Skin epidermis (tissue), 12 donors: ENCODE measurements around the gene OR2A12.
"Not testable (repeated sequence)": the region's sequence is repeated elsewhere in the genome, so short reads cannot be mapped to it uniquely, and the experiment has no call there.

Experiments
- H3K27ac ChIP-seq, 21 experiments: fragments of 200-600 bp; sonication (generic) in 11 of 21; one replicate each; pipeline ENCODE4 v1.5.0; 2020; ENCODE audit warnings: mild to moderate bottlenecking in 3 of 21, inconsistent platforms in 2 of 21, moderate library complexity in 2 of 21
- H3K4me3 ChIP-seq, 7 experiments: fragments of 200-600 bp; sonication (generic) in 2 of 7; one replicate each; pipeline ENCODE4 v1.5.0; 2020; ENCODE audit warnings: inconsistent platforms in 2 of 7, mild to moderate bottlenecking in 2 of 7, moderate library complexity in 1 of 7

OR2A12 gene, protein sequence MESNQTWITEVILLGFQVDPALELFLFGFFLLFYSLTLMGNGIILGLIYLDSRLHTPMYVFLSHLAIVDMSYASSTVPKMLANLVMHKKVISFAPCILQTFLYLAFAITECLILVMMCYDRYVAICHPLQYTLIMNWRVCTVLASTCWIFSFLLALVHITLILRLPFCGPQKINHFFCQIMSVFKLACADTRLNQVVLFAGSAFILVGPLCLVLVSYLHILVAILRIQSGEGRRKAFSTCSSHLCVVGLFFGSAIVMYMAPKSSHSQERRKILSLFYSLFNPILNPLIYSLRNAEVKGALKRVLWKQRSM

DNA sequence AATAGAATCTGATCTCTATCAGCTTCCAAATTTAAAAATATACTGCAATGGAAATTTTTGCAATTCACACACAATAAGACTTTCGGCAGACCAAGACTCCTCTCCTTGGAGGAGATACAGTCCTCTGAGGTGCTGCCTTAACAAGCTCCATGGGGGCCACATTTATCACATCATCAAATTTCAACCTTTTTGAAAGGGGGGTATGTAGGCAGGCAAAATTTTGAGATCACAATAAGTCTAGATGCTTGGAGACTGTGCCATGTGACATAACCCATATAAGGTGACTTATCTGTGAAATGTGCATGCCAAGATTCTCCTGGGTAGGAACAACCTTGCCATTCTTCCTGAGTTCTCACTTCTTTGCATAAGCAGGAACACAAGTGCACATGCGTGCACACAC, at the start of gene OR2A12:
Gene OR2A12, plus strand, starts transcription at position 301 of the 400 bp plus-strand sequence. CDS start 8,830 bp downstream, outside the sequence.
- no peak within 1 kb of the TSS for H3K4me3 ChIP-seq

DNA sequence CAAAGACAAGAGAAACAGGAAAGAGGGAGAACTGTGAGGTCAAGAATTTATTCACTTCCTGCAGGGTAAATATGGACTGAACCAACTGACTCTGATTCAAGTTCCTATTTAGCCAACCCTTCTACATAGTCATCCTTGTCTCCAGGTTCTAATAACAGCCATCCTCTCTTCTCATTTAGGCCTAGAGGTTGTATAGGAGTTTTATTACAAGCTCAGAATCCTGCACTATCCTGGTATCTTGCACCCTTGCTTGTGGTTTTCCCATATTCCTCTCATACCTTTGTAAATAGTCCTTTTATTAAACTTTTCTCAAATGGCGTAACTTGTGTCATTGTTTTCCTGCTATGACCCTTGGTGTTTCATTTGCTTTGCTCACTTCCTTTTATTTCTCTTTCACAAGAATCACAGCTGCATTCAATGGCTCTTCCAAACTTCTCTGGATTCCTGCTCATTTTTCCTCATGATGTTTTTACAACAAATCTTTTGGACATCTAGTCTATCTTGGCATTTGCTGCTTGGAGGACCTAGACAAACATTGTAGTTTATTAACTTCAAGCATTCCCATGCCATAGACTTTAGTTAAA, 49.7 kb upstream of the OR2A12 start:
- Histone ChIP-seq H3K4me3 (no peak overlapping the region), H3K27ac (no peak overlapping the region)

More for the DNA sequence above, at the start of gene OR2A12:
- no peak within 1 kb of the TSS for H3K27ac ChIP-seq

DNA sequence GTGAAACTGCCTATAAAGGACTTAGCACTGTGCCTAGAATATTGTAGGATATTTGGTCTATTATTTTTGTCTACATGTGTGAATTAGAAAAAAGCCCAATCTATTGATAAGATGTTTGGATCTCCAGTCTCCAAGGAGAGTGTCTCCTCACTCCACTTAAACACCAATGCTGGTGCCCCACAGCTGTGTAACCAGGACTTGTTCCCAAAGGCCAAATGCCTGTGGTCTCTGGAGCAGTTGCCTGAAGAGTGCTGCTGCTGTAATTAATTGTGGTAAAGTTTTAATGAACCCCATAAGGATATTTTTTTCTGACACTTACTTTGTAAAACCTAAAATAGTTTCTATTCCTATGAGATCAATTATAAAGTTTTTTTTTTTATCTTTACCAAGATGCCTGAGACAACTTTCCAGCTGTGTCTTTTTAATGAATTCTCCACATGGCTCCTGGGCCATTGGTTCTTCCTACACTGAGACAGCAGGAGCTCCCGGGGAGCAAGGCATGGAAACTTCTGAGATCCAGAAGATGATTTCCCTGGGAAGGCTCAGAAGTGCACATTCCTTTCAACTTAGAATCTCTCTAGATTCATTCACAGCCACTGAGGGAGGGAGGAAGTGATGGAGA, 48.6 kb upstream of the OR2A12 start:
- Histone ChIP-seq H3K4me3 (no peak overlapping the region), H3K27ac (no peak overlapping the region)

DNA sequence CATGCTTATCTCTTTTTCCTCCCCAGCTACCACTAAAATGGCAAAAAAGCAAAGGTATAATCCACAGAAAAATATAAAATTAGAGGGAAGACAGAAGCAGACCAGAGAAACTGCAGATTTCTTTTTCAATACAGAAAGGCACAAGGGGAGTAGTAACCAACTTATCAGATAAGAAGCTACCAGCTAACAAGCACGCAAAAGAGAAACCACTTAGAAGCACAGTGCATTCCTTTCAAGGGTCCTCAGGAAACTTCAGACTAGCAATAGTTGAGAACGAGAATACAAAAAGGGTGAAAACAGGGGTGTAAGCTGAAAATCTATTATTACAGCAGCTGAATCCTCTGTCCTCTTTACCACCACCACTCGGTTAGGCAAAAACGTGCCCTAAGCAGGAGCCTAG, 47.2 kb upstream of the OR2A12 start:
- Histone ChIP-seq H3K27ac (no peak overlapping the region), H3K4me3 (no peak overlapping the region)

DNA sequence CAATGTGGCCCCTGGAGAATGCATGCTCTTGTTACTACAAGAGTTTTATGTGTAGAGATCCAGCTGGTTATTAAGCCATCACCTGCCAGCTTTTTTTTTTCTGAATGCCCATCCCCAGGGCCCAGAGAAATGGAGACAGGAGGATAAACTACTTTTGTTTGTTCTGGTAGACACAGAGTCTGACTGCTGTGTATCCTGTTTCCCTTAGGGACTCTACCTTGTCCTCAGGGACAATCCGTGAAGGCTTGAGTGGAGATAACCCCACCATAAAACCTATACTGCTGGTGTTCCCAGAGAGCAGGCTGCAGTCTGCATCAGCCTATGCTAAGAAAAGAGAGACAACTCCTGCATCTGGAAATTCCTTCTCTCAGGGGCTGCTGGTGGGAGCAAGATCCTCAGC, 37.4 kb upstream of the OR2A12 start, which contains the start of gene OR2A5:
Gene OR2A5, plus strand, starts transcription at position 301 of the 400 bp plus-strand sequence. CDS start 1,454 bp downstream, outside the sequence.
- Histone ChIP-seq H3K27ac (no peak within 1 kb of the TSS), H3K4me3 (no peak within 1 kb of the TSS)

DNA sequence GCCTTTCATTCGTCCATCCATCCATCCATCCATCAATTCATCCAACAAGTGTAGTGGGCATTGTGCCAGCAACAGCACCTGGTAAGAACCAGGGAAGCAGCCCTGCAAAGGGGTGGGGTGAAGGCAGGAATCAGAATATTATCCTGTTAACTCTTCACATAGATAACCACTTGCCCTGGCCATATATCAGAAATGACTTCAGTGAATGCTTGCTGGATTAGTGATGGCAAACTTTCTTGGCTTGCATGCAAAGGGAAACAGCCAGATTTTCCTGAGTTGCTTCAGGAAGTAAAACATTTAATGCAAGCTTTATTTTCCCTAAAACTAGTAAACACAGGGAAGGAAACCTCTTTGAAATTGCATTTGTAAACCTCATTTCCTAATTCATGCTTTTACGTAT, 36.6 kb upstream of the OR2A12 start:
- Histone ChIP-seq H3K27ac (no peak overlapping the region), H3K4me3 (no peak overlapping the region)

DNA sequence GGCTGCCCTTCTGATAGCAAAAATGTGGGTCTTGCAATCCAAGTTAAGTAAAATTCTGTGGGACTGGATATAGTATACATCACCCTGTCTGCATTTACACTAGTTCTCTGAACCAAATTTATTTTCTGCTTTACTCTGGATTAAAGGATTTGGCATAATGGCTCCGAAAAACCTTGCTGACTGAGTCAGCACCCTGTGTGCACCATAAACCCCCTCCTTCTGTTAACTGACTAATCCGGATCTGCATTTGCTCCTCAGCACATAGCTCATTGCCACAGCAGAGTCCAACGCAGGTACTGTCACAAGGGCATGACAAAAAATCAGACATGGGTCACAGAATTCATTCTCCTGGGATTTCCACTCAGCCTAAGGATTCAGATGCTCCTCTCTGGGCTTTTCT, 36.0 kb upstream of the OR2A12 start:
- Histone ChIP-seq H3K27ac (no peak overlapping the region), H3K4me3 (no peak overlapping the region)

DNA sequence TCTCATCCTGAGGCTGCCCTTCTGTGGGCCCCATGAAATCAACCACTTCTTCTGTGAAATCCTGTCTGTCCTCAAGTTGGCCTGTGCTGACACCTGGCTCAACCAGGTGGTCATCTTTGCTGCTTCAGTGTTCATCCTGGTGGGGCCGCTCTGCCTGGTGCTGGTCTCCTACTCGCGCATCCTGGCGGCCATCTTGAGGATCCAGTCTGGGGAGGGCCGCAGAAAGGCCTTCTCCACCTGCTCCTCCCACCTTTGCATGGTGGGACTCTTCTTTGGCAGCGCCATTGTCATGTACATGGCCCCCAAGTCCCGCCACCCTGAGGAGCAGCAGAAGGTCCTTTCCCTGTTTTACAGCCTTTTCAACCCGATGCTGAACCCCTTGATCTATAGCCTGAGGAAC, 35.2 kb upstream of the OR2A12 start:
- not testable (repeated sequence) for H3K4me3 ChIP-seq, H3K27ac ChIP-seq

DNA sequence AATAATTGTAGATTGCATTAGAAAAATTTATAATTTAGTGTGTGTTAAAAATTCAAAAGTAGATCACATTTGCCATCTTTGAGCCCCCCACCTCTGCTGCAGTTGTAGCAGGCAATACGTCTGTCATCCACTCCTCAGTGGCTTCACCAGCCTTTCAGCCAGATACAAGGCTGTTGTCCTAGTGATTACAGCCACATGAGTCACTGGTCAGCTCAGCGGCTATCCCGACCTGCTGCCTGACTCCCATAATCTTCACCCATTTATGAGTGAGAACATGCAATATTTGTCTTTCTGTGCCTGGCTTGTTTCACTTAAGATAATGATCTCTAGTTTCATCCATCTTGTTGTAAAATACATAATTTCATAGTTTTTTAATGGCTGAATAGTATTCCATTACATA, 28.1 kb upstream of the OR2A12 start:
- Histone ChIP-seq H3K27ac (no peak overlapping the region), H3K4me3 (no peak overlapping the region)

DNA sequence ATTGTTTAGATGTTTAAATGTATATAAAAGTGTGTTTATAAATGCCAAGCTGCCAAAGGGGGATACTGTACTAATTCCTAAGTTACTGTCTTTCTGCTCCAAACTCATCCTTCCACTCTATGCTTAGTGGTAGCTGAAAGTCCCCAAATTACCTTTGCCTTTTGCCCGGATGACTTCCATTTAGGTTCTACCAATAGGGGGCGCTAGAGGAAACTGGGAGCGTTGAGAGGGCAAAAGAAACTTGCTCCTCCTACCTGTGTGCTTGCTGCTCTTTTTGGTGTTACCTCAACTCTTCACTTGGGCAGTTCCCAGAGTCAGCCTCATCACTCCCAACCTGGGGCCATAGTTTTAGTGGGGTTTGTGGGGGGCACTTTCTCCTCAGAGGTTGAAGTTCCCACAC, 22.4 kb upstream of the OR2A12 start:
- no peak overlapping the region for H3K4me3 ChIP-seq
- no peak overlapping the region for H3K27ac ChIP-seq

DNA sequence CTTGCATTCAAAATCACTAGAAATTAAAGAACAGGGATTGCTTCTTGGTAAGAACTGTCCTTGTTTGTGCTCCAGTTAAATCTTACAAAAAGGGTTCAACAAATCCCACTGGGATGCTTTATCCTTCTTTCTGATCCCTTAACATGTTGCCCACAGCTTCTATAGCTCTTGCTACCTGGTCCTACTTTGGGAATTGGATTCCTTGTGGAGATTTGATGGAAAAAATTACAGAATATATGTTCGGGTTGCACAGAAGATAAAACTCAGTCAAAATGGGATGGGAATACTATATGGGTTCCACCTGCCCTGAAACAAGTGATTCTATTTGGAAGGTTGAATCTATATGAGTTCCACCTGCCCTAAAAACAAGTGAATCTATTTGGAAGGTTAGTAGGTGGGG, 16.6 kb upstream of the OR2A12 start, which contains the start of gene OR2A25:
Gene OR2A25, plus strand, starts transcription at position 301 of the 400 bp plus-strand sequence. CDS start 4,409 bp downstream, outside the sequence.
- Histone ChIP-seq H3K4me3 (no peak within 1 kb of the TSS), H3K27ac (no peak within 1 kb of the TSS)

DNA sequence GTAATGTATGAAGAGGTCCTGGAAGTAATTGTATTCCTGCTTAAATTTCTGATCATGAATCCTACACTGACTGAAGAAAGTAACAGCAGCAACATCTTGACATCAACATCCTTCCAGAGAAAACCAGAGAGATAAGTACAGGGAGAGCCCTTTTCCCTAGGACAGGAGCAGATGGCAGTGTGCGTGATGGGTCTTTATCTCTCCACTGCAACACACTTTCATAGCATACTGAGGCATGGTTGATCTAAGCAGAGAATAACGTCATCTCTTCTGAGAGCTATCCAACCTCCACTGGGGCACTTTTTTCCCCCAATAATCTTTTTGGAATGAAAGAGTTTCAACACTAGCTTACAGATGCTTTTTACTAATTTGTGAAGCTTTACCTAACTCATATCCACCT, 16.1 kb upstream of the OR2A12 start:
- H3K4me3 ChIP-seq = no peak overlapping the region
- no peak overlapping the region for H3K27ac ChIP-seq

DNA sequence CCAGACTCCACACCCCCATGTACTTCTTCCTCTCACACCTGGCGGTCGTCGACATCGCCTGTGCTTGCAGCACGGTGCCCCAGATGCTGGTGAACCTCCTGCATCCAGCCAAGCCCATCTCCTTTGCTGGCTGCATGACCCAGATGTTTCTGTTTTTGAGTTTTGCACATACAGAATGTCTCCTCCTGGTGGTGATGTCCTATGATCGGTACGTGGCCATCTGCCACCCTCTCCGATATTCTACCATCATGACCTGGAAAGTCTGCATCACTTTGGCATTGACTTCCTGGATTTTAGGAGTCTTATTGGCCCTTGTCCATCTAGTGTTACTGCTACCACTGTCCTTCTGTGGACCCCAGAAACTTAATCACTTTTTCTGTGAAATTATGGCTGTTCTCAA, 11.7 kb upstream of the OR2A12 start:
- Histone ChIP-seq H3K4me3 (no peak overlapping the region), H3K27ac (no peak overlapping the region)

DNA sequence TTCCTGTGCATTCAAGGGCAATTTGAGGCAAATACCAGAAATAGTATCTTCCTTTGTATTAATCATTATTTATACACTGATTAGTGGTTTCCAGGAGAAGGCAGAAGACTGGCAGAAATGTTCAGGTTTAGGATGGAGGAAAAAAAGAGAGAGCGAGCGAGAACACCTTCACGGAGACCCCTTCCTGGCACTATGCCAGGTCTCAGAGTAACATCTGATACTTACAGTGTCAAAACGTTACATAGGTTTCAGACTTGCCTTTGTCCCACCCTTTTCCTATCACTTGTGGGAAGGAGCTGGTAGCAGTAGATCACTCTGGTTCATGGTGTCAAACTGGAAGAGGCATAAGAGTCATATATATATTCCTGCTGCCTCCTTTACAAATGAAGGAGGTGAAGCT, 652 bp downstream of the OR2A12 start:
- Histone ChIP-seq H3K4me3 (no peak overlapping the region), H3K27ac (no peak overlapping the region)

DNA sequence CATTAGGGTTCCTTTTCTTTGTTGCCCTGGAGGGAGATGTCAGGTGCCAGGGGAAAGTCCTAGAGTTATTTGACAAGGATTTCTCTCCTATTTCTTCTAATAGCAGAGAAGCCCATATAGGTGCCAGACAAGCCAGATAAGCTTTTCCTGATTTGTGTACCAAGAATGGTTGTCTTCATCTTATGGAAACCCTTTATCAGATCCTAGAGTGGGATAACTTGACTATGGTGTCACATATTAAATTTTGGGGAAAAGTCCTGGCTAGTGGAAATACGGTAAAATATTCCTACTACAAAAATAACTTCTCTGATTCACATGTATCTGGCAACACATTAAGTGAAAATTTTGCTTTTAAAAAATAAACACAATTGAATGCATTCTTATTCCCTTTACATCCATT, 1.2 kb downstream of the OR2A12 start:
- Histone ChIP-seq H3K27ac (no peak overlapping the region), H3K4me3 (no peak overlapping the region)

DNA sequence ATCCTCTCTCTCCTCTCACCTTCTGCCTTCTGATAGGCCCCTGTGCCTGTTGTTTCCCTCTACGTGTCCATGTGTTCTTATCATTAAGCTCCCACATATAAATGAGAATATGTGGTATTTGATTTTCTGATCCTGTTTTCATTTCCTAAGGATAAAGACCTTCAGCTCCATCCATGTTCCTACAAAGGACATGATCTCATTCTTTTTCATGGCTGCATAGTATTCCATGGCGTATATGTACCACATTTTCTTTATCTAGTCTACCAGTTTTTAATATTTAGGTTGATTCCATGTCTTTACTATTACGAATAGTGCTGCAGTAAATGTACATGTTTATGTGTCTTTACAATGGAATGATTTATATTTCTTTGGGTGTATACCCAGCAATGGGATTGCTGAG, 4.6 kb downstream of the OR2A12 start:
- H3K27ac ChIP-seq = no peak overlapping the region
- H3K4me3 ChIP-seq = no peak overlapping the region

DNA sequence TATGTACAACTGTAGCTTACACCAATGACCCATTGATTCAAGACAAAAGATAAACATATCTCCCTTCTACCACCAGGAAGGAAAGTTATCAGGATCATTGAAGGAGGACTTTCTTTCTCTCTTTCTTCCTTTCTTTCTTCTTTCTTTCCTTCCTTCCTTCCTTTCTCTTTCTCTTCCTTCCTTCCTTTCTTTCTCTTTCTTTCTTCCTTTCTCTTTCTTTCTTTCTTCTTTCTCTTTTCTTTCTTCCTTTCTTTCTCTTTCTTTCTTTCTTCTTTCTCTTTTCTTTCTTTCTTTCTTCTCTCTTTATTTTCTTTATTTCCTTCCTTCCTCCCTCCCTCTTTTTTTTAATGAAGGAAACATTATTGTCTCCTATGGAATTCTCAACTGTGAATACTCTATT, 12.7 kb downstream of the OR2A12 start:
- no peak overlapping the region for H3K4me3 ChIP-seq
- no peak overlapping the region for H3K27ac ChIP-seq

DNA sequence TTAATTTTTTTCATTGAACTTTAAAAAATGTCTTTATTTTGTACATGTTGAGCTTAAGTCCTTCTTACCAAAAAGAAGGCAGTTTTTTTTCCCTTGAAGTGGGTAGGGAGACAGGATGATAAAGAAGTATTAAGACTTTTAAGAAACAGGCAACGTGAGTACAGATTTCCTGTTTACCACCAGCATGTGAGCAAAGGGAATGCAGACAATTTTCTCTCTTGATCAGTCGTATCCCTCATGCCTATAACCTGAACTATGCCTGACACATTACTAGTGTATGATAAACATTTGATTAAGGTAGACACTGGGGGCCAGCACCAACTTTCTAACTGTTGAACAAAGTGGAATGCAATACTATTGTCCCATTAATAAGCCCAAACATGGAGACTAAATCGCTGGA, 14.5 kb downstream of the OR2A12 start:
- Histone ChIP-seq H3K27ac (no peak overlapping the region), H3K4me3 (no peak overlapping the region)

DNA sequence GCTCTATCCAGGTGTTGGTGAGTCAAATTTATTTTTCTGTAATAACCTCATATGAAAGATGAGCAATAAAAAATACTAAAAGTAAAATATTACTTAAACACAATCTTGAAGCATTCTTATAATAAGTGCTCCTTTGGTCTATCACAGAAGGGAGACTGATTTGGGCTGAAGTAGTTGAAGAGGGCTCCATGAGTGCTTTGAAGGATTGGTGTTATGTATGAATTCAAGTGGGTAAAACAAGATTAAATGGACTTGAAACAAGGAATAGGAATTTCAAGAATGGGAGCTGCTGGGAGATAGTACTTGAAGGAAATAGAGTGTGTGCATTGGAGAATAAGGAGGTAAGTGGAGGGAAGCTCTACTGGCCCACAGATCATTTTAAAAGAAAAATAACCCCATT, 16.0 kb downstream of the OR2A12 start:
- Histone ChIP-seq H3K27ac (no peak overlapping the region), H3K4me3 (no peak overlapping the region)

DNA sequence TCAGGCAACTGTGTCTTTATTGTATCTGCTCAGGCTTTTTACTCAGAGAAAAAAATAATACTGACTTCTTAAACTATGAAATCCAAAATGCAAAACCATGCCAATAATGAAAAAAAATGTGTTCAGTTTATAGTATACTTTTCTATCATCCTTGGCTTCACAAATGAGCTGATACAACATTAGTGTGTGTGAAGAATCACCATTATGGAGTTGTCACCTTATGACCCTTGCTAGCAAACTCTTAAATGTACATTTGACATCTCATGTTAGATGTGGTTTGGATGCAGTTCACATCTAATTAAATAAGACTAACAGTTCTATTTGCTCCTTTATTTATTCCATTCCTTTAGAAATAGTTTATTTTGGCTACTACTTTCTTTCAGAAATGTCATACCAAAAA, 19.1 kb downstream of the OR2A12 start:
- Histone ChIP-seq H3K4me3 (no peak overlapping the region), H3K27ac (no peak overlapping the region)

DNA sequence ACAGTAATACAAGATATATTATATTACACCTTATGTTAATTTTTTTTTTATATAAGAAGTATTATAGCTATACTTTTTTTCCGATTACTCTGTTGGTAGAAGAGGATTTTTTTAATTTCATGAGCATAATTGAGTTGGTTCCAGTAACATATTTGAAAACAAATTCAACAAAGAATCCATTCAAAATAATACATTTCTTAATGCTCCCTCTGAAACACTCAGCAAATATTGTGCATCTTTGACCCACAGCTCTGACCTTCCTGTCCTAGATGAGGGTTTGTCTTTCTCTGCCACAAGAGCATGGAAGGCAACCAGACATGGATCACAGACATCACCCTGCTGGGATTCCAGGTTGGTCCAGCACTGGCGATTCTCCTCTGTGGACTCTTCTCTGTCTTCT, 23.2 kb downstream of the OR2A12 start, which contains the start of gene OR2A2:
Gene OR2A2, plus strand, starts transcription at position 301 of the 400 bp plus-strand sequence. Its CDS starts 0 bp downstream, at position 301.
- Histone ChIP-seq H3K27ac (no peak within 1 kb of the TSS), H3K4me3 (no peak within 1 kb of the TSS)
